ENCODE measurements around the gene ABHD15. TPM values are rescaled to one million over a fixed set of nuclear protein-coding genes. Genes with fewer than 3 reads are reported as not detected.

The ABHD15 gene
- total and polyA plus RNA-seq, 2 donors (not counting 1 experiment from before 2014, with no cell fraction given) = 10.9 to 44.1 TPM

- Mint-ChIP-seq H3K9me3 (ENCODE audit: insufficient read depth) (no peaks in the 10 kb centered on the region), H3K4me3 (peak overlapping the region; percentile 86), H3K4me1 (peaks cover 61% of the 10 kb centered on the region), H3K27ac (peak overlapping the region; percentile 94), H3K27me3 (no peaks in the 10 kb centered on the region)
- intact Hi-C loops (cut with micrococcal nuclease) = loop anchor here (10.0 kb wide), 3 partner anchors 419 to 919 kb away; partner anchors contain the start of genes BLTP2 and PHF12
- TF ChIP-seq EZH2 (IDR thresholded peaks at IDR 0.05; ENCODE audit: borderline replicate concordance, insufficient read depth, low read depth, low read length, poor library complexity, severe bottlenecking) (no peak), CTCF (IDR thresholded peaks at IDR 0.05) (peak; percentile 14)
- Histone ChIP-seq H3K4me1 (ENCODE audit: control insufficient read depth in 2 of 2, insufficient read depth in 2 of 2, low read length in 2 of 2) (peaks cover 65 to 75% of the 10 kb centered on the region in 2 donors), H3K4me3 (ENCODE audit: control extremely low read depth in 1 of 5, extremely low read depth in 1 of 5, insufficient read depth in 1 of 5, low read depth in 2 of 5, low read length in 4 of 5) (no peak overlapping the region), H3K9ac (ENCODE audit: low read length) (no peak overlapping the region), H3K27ac (ENCODE audit: low read length in 2 of 2) (peak overlapping the region; percentile 32 to 52), H4K20me1 (ENCODE audit: control insufficient read depth, insufficient read depth, low read length, poor library complexity, severe bottlenecking) (no peaks in the 10 kb centered on the region), H3K4me2 (replicated peaks; ENCODE audit: low read depth, low read length, poor library complexity, severe bottlenecking) (peak overlapping the region; percentile 100), H3K79me2 (ENCODE audit: control insufficient read depth, insufficient read depth, low read length) (peaks cover 26% of the 10 kb centered on the region), H3K9me3 (ENCODE audit: control extremely low read depth in 1 of 3, control insufficient read depth in 2 of 3, insufficient read depth in 1 of 3, low read length in 2 of 3) (no peaks in the 10 kb centered on the region), H3K36me3 (replicated peaks in 1 of 2; ENCODE audit: control extremely low read depth in 1 of 2, control insufficient read depth in 1 of 2, extremely low read depth in 1 of 2, insufficient read depth in 2 of 2, low read length in 1 of 2) (peaks cover 0 to 9% of the 10 kb centered on the region in 2 experiments), H2AFZ (ENCODE audit: insufficient read depth, low read depth, low read length, poor library complexity, severe bottlenecking) (no peak overlapping the region), H3K27me3 (replicated peaks in 1 of 4; ENCODE audit: control extremely low read depth in 1 of 4, control insufficient read depth in 3 of 4, insufficient read depth in 4 of 4, low read length in 3 of 4) (no peaks in the 10 kb centered on the region)
- DNase-seq (peak; percentile 77), ATAC-seq (ENCODE audit: low read depth) (peak; percentile 5)
- CTCF ChIA-PET = interaction anchor here (0.6 to 7.9 kb wide), 7 partner anchors 8 to 321 kb away, joined by 3 to 39 read pairs (median 5); no protein-coding TSS in a partner anchor
- POLR2A ChIA-PET = interaction anchor here (0.7 to 1.1 kb wide), 4 partner anchors 9 to 270 kb away, joined by 3 to 4 read pairs (median 3); partner anchors contain the start of gene NUFIP2
- WGBS (ENCODE audit: insufficient coverage) = 22% methylated on average over 1 of the region's 3 CpGs
Measured at GRCh38 chr17:29563816-29564215, 3.0 kb downstream of the ABHD15 start.

- Histone ChIP-seq H3K36me3 (replicated peaks in 1 of 2; ENCODE audit: control extremely low read depth in 1 of 2, control insufficient read depth in 1 of 2, extremely low read depth in 1 of 2, insufficient read depth in 2 of 2, low read length in 1 of 2) (peaks cover 0 to 9% of the 10 kb centered on the region in 2 experiments), H3K27ac (ENCODE audit: low read length in 2 of 2) (peak overlapping the region; percentile 60 to 74), H3K4me3 (ENCODE audit: control extremely low read depth in 1 of 5, extremely low read depth in 1 of 5, insufficient read depth in 1 of 5, low read depth in 2 of 5, low read length in 4 of 5) (no peak overlapping the region), H3K9ac (ENCODE audit: low read length) (no peak overlapping the region), H3K4me1 (ENCODE audit: control insufficient read depth in 2 of 2, insufficient read depth in 2 of 2, low read length in 2 of 2) (peaks cover 74 to 86% of the 10 kb centered on the region in 2 donors), H2AFZ (ENCODE audit: insufficient read depth, low read depth, low read length, poor library complexity, severe bottlenecking) (no peak overlapping the region), H4K20me1 (ENCODE audit: control insufficient read depth, insufficient read depth, low read length, poor library complexity, severe bottlenecking) (no peaks in the 10 kb centered on the region), H3K79me2 (ENCODE audit: control insufficient read depth, insufficient read depth, low read length) (peaks cover 26% of the 10 kb centered on the region), H3K27me3 (replicated peaks in 1 of 4; ENCODE audit: control extremely low read depth in 1 of 4, control insufficient read depth in 3 of 4, insufficient read depth in 4 of 4, low read length in 3 of 4) (no peaks in the 10 kb centered on the region), H3K9me3 (ENCODE audit: control extremely low read depth in 1 of 3, control insufficient read depth in 2 of 3, insufficient read depth in 1 of 3, low read length in 2 of 3) (no peaks in the 10 kb centered on the region), H3K4me2 (replicated peaks; ENCODE audit: low read depth, low read length, poor library complexity, severe bottlenecking) (peak overlapping the region; percentile 67)
- ChIA-PET POLR2A (interaction anchor here (0.9 to 1.7 kb wide), 4 partner anchors 10 to 54 kb away, joined by 3 read pairs; no protein-coding TSS in a partner anchor), CTCF (interaction anchor here (0.8 to 7.9 kb wide), 6 partner anchors 9 to 55 kb away, joined by 3 to 39 read pairs (median 6); no protein-coding TSS in a partner anchor)
- no peaks in the 10 kb centered on the region for H3K27me3 Mint-ChIP-seq
- no peak for ATAC-seq (ENCODE audit: low read depth)
- H3K9me3 Mint-ChIP-seq (ENCODE audit: insufficient read depth) = no peaks in the 10 kb centered on the region
- H3K4me3 Mint-ChIP-seq = peak overlapping the region; percentile 87
- no peak for DNase-seq
- no peak for TF ChIP-seq CTCF (IDR thresholded peaks at IDR 0.05)
- peaks cover 70% of the 10 kb centered on the region for H3K4me1 Mint-ChIP-seq
- peak overlapping the region; percentile 97 for H3K27ac Mint-ChIP-seq
- intact Hi-C loops (cut with micrococcal nuclease) = loop anchor here (10.0 kb wide), 3 partner anchors 418 to 918 kb away; partner anchors contain the start of genes BLTP2 and PHF12
- WGBS (ENCODE audit: insufficient coverage) = 89% methylated on average over 18 of the region's 18 CpGs
Measured at GRCh38 chr17:29562615-29563014, 4.2 kb downstream of the ABHD15 start.

All from B cell (primary cell).